ENCODE measurements around the gene BTNL2.

DNA sequence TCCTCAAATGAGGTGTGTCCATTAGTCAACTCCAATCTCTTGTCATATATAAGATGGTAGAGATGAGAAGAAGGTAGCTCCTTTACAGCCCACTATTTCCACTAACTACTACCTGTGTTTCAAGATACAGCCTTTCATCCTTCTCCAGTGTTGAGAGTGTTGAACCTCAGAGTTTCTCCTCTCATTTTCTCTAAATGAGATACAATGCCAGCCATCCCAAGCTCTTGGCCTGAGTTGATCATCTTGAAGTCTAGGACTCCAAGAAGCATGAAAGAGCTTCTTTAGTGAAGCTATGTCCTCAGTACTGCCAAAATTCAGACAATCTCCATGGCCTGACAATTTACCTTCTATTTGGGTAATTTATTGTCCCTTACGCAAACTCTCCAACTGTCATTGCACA is 32.2 kb upstream of the BTNL2 start:
- TF ChIP-seq ARNT (IDR thresholded peaks at IDR 0.05) (no peak), SUZ12 (IDR thresholded peaks at IDR 0.05) (no peak), LEF1 (IDR thresholded peaks at IDR 0.05; ENCODE audit: borderline replicate concordance) (no peak), ELF4 (IDR thresholded peaks at IDR 0.05) (no peak), SP1 (IDR thresholded peaks at IDR 0.05) (no peak), HDGF (IDR thresholded peaks at IDR 0.05; ENCODE audit: borderline replicate concordance) (no peak), FOXK2 (IDR thresholded peaks at IDR 0.05) (no peak), CTBP1 (IDR thresholded peaks at IDR 0.05; ENCODE audit: borderline replicate concordance) (no peak), ZNF384 (IDR thresholded peaks at IDR 0.05) (no peak)
- TF ChIP-seq, protein P1, sequence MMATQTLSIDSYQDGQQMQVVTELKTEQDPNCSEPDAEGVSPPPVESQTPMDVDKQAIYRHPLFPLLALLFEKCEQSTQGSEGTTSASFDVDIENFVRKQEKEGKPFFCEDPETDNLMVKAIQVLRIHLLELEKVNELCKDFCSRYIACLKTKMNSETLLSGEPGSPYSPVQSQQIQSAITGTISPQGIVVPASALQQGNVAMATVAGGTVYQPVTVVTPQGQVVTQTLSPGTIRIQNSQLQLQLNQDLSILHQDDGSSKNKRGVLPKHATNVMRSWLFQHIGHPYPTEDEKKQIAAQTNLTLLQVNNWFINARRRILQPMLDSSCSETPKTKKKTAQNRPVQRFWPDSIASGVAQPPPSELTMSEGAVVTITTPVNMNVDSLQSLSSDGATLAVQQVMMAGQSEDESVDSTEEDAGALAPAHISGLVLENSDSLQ (IDR thresholded peaks at IDR 0.05), result no peak
